ENCODE data around the gene CDH8. TPM values are rescaled to one million over a fixed set of nuclear protein-coding genes. Genes with fewer than 3 reads are reported as not detected.
"Not testable (repeated sequence)": the region's sequence is repeated elsewhere in the genome, so short reads cannot be mapped to it uniquely, and the experiment has no call there.

CDH8 gene
- total RNA-seq, 4 donors from 2014 or later = not detected

DNA sequence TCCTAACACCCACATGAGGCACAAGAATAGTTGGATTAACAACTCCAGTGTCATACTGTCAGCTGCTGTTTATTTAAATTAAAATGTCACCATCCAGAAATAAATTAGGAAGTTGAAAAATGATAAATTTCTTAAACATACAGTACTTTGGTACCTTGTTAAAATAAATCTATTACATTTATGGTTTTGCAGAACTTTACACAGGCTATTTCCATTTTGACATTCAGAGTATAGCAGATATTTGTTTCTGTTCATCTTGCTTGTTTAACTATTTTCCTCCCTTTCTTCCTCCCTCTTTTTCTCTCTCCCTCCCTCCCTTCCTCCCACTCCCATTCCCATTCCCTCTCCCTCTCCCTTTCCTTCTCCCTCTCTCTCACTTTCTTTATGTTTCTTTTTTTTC, 310.1 kb downstream of the CDH8 start:
- no peak overlapping the region for H3K27ac ChIP-seq
- TF ChIP-seq POLR2A (IDR thresholded peaks at IDR 0.05) = no peak
- TF ChIP-seq, protein P1, sequence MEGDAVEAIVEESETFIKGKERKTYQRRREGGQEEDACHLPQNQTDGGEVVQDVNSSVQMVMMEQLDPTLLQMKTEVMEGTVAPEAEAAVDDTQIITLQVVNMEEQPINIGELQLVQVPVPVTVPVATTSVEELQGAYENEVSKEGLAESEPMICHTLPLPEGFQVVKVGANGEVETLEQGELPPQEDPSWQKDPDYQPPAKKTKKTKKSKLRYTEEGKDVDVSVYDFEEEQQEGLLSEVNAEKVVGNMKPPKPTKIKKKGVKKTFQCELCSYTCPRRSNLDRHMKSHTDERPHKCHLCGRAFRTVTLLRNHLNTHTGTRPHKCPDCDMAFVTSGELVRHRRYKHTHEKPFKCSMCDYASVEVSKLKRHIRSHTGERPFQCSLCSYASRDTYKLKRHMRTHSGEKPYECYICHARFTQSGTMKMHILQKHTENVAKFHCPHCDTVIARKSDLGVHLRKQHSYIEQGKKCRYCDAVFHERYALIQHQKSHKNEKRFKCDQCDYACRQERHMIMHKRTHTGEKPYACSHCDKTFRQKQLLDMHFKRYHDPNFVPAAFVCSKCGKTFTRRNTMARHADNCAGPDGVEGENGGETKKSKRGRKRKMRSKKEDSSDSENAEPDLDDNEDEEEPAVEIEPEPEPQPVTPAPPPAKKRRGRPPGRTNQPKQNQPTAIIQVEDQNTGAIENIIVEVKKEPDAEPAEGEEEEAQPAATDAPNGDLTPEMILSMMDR (IDR thresholded peaks at IDR 0.05) = no peak
- no peaks in the 10 kb centered on the region for H3K4me1 ChIP-seq
- no peaks in the 10 kb centered on the region for H3K27me3 ChIP-seq
- intact Hi-C loops (cut with DNase I) = no loop called here
- H3K36me3 ChIP-seq = no peaks in the 10 kb centered on the region
- no peak for DNase-seq
- no peak overlapping the region for H3K4me3 ChIP-seq (replicated peaks in 1 of 3)
- no peaks in the 10 kb centered on the region for H3K9me3 ChIP-seq

GRCh38 chr16:61721544-61721943, 314.7 kb downstream of the CDH8 start:
- intact Hi-C loops (cut with DNase I) = no loop called here
- H3K36me3 ChIP-seq = no peaks in the 10 kb centered on the region
- no peaks in the 10 kb centered on the region for H3K27me3 ChIP-seq
- H3K27ac ChIP-seq = no peak overlapping the region
- TF ChIP-seq POLR2A (IDR thresholded peaks at IDR 0.05) = no peak
- TF ChIP-seq, protein P1 (IDR thresholded peaks at IDR 0.05) = no peak
- H3K4me3 ChIP-seq (replicated peaks in 1 of 3) = no peak overlapping the region
- no peaks in the 10 kb centered on the region for H3K9me3 ChIP-seq
- no peak for DNase-seq
- 68 to 84% methylated on average over 3 of the region's 3 CpGs for WGBS, 2 donors
- no peaks in the 10 kb centered on the region for H3K4me1 ChIP-seq

DNA sequence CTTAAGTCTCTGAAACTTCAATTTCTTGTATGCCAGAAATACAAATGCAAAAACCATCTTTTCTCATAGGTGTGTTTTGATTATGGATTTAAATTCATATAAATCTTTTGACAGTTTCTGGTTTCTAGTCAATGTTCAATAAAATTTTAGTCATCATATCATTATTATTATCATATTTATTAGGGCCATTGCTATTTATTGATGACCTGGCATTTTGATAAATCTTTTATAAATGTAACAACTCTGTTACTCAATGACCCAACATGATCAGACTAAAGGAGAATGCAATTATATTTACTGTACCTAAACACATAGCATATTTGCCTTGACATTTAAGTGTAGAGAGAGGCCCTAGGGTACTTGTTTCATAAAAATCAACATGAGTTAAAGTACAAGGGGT, 320.8 kb downstream of the CDH8 start:
- H3K4me1 ChIP-seq = no peaks in the 10 kb centered on the region
- H3K9me3 ChIP-seq = no peaks in the 10 kb centered on the region
- no peak overlapping the region for H3K4me3 ChIP-seq (replicated peaks in 1 of 3)
- H3K27ac ChIP-seq = no peak overlapping the region
- intact Hi-C loops (cut with DNase I) = no loop called here
- no peaks in the 10 kb centered on the region for H3K27me3 ChIP-seq
- H3K36me3 ChIP-seq = no peaks in the 10 kb centered on the region
- no peak for DNase-seq
- TF ChIP-seq, protein P1 (IDR thresholded peaks at IDR 0.05) = no peak
- no peak for TF ChIP-seq POLR2A (IDR thresholded peaks at IDR 0.05)

- H3K36me3 ChIP-seq = no peaks in the 10 kb centered on the region
- 76 to 89% methylated on average over 5 of the region's 5 CpGs for WGBS, 2 donors
- no peak for DNase-seq
- H3K27me3 ChIP-seq = no peaks in the 10 kb centered on the region
- no peaks in the 10 kb centered on the region for H3K9me3 ChIP-seq
- no peaks in the 10 kb centered on the region for H3K4me1 ChIP-seq
- TF ChIP-seq, protein P1 (IDR thresholded peaks at IDR 0.05) = no peak
- H3K4me3 ChIP-seq (replicated peaks in 1 of 3) = no peak overlapping the region
- intact Hi-C loops (cut with DNase I) = no loop called here
- no peak overlapping the region for H3K27ac ChIP-seq
Observed at GRCh38 chr16:61713787-61714186, 322.5 kb downstream of the CDH8 start.

GRCh38 chr16:61699640-61700039, 336.6 kb downstream of the CDH8 start:
- H3K27me3 ChIP-seq; H3K9me3 ChIP-seq; H3K4me3 ChIP-seq (replicated peaks in 1 of 3); H3K4me1 ChIP-seq; H3K36me3 ChIP-seq; intact Hi-C loops (cut with DNase I); H3K27ac ChIP-seq; DNase-seq: not testable (repeated sequence)
- 89 to 92% methylated on average over 4 of the region's 4 CpGs for WGBS, 2 donors

DNA sequence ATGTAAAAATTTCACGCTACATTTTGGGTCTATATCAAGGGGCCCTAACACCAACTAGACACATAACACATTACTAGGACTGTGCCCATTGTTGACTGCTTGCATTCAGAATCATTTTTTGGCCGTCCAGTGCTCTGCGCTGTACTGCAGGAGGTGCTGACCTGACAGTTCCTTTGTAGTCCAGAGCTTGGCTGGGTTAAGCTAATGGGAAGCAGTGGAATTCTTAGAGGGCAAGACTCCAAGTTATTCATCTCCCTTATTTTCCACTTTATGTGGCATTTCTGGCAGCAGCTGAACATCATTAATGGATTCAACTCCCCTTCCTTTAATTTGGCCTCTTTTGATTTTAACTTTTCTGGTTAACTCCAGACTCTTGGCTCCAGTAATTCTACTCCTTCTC, 351.7 kb downstream of the CDH8 start:
- Histone ChIP-seq H3K9me3 (no peaks in the 10 kb centered on the region), H3K4me1 (no peaks in the 10 kb centered on the region), H3K27ac (no peak overlapping the region), H3K4me3 (replicated peaks in 1 of 3) (no peak overlapping the region), H3K36me3 (no peaks in the 10 kb centered on the region), H3K27me3 (no peaks in the 10 kb centered on the region)
- intact Hi-C loops (cut with DNase I) = no loop called here
- no peak for DNase-seq
- TF ChIP-seq POLR2A (IDR thresholded peaks at IDR 0.05) = no peak
- TF ChIP-seq, protein P1 (IDR thresholded peaks at IDR 0.05) = no peak
- 65 to 78% methylated on average over 3 of the region's 3 CpGs for WGBS, 2 donors

All from thyroid gland (tissue), 4 donors.